IPS-18a (cell line): ENCODE data around the gene LARGE1.
"Not testable (repeated sequence)": the region's sequence is repeated elsewhere in the genome, so short reads cannot be mapped to it uniquely, and the experiment has no call there.

Experiments
- H3K27ac ChIP-seq: one replicate; pipeline ENCODE4 v1.5.1; 2013; ENCODE audit warnings: low read length
- H3K27me3 ChIP-seq: one replicate; pipeline ENCODE4 v1.6.1; 2013; ENCODE audit warnings: mild to moderate bottlenecking, low read length; ENCODE audit not compliant: control insufficient read depth, insufficient read depth
- H3K36me3 ChIP-seq: one replicate; pipeline ENCODE4 v1.6.1; 2013; ENCODE audit warnings: low read depth, low read length; ENCODE audit not compliant: control insufficient read depth
- H3K4me1 ChIP-seq: one replicate; pipeline ENCODE4 v1.6.1; 2013; ENCODE audit warnings: low read depth, low read length; ENCODE audit not compliant: control insufficient read depth
- H3K4me3 ChIP-seq: one replicate; pipeline ENCODE4 v1.5.1; 2013; ENCODE audit warnings: low read length
- H3K9ac ChIP-seq: one replicate; pipeline ENCODE4 v1.6.1; 2013; ENCODE audit warnings: mild to moderate bottlenecking, low read length, moderate library complexity
- H3K9me3 ChIP-seq: one replicate; pipeline ENCODE4 v1.6.1; 2013; ENCODE audit warnings: low read depth, low read length; ENCODE audit not compliant: control insufficient read depth

The LARGE1 gene

GRCh38 chr22:33472462-33473344 is 447.6 kb downstream of the LARGE1 start:
- Histone ChIP-seq H3K4me1 (peaks cover 15% of the 10 kb centered on the region), H3K9ac (no peak overlapping the region), H3K27ac (no peak overlapping the region), H3K27me3 (no peaks in the 10 kb centered on the region), H3K36me3 (no peaks in the 10 kb centered on the region), H3K9me3 (no peaks in the 10 kb centered on the region), H3K4me3 (no peak overlapping the region)

- Histone ChIP-seq H3K4me1 (no peaks in the 10 kb centered on the region), H3K36me3 (no peaks in the 10 kb centered on the region), H3K27me3 (no peaks in the 10 kb centered on the region), H3K9me3 (no peaks in the 10 kb centered on the region), H3K27ac (no peak overlapping the region), H3K4me3 (no peak overlapping the region), H3K9ac (no peak overlapping the region)
Observed at GRCh38 chr22:33470456-33470855, 449.8 kb downstream of the LARGE1 start.

GRCh38 chr22:33467620-33468095 is 452.6 kb downstream of the LARGE1 start:
- H3K4me1 ChIP-seq = no peaks in the 10 kb centered on the region
- no peaks in the 10 kb centered on the region for H3K9me3 ChIP-seq
- no peak overlapping the region for H3K9ac ChIP-seq
- H3K27me3 ChIP-seq = no peaks in the 10 kb centered on the region
- H3K36me3 ChIP-seq = no peaks in the 10 kb centered on the region
- no peak overlapping the region for H3K4me3 ChIP-seq
- no peak overlapping the region for H3K27ac ChIP-seq

- Histone ChIP-seq H3K4me1 (no peaks in the 10 kb centered on the region), H3K36me3 (no peaks in the 10 kb centered on the region), H3K4me3 (no peak overlapping the region), H3K9ac (no peak overlapping the region), H3K27ac (no peak overlapping the region), H3K27me3 (no peaks in the 10 kb centered on the region), H3K9me3 (no peaks in the 10 kb centered on the region)
Observed at GRCh38 chr22:33467080-33467479, 453.2 kb downstream of the LARGE1 start.

- H3K4me3 ChIP-seq = no peak overlapping the region
- H3K27me3 ChIP-seq = no peaks in the 10 kb centered on the region
- no peaks in the 10 kb centered on the region for H3K4me1 ChIP-seq
- no peak overlapping the region for H3K27ac ChIP-seq
- H3K9ac ChIP-seq = no peak overlapping the region
- H3K36me3 ChIP-seq = no peaks in the 10 kb centered on the region
- H3K9me3 ChIP-seq = no peaks in the 10 kb centered on the region
Observed at GRCh38 chr22:33465554-33465953, 454.7 kb downstream of the LARGE1 start.

GRCh38 chr22:33464698-33465097 is 455.6 kb downstream of the LARGE1 start:
- H3K9me3 ChIP-seq = no peaks in the 10 kb centered on the region
- no peaks in the 10 kb centered on the region for H3K4me1 ChIP-seq
- no peak overlapping the region for H3K4me3 ChIP-seq
- no peaks in the 10 kb centered on the region for H3K27me3 ChIP-seq
- no peak overlapping the region for H3K9ac ChIP-seq
- H3K27ac ChIP-seq = no peak overlapping the region
- H3K36me3 ChIP-seq = no peaks in the 10 kb centered on the region

- Histone ChIP-seq H3K27me3 (no peaks in the 10 kb centered on the region), H3K4me1 (no peaks in the 10 kb centered on the region), H3K4me3 (no peak overlapping the region), H3K9me3 (no peaks in the 10 kb centered on the region), H3K36me3 (no peaks in the 10 kb centered on the region), H3K27ac (no peak overlapping the region), H3K9ac (no peak overlapping the region)
Observed at GRCh38 chr22:33461698-33462434, 458.4 kb downstream of the LARGE1 start.

- not testable (repeated sequence) for H3K9me3 ChIP-seq, H3K36me3 ChIP-seq, H3K27me3 ChIP-seq, H3K4me1 ChIP-seq, H3K9ac ChIP-seq, H3K27ac ChIP-seq, H3K4me3 ChIP-seq
Observed at GRCh38 chr22:33461245-33461644, 459.0 kb downstream of the LARGE1 start.

GRCh38 chr22:33459137-33459536 is 461.1 kb downstream of the LARGE1 start:
- Histone ChIP-seq H3K36me3 (no peaks in the 10 kb centered on the region), H3K27me3 (no peaks in the 10 kb centered on the region), H3K9ac (no peak overlapping the region), H3K4me1 (no peaks in the 10 kb centered on the region), H3K27ac (no peak overlapping the region), H3K4me3 (no peak overlapping the region), H3K9me3 (no peaks in the 10 kb centered on the region)

GRCh38 chr22:33456511-33456910 is 463.8 kb downstream of the LARGE1 start:
- no peak overlapping the region for H3K4me3 ChIP-seq
- H3K9ac ChIP-seq = no peak overlapping the region
- H3K4me1 ChIP-seq = no peaks in the 10 kb centered on the region
- no peak overlapping the region for H3K27ac ChIP-seq
- H3K36me3 ChIP-seq = no peaks in the 10 kb centered on the region
- no peaks in the 10 kb centered on the region for H3K9me3 ChIP-seq
- H3K27me3 ChIP-seq = no peaks in the 10 kb centered on the region

- Histone ChIP-seq H3K4me3 (no peak overlapping the region), H3K9me3 (no peaks in the 10 kb centered on the region), H3K36me3 (no peaks in the 10 kb centered on the region), H3K27me3 (no peaks in the 10 kb centered on the region), H3K4me1 (no peaks in the 10 kb centered on the region), H3K9ac (no peak overlapping the region), H3K27ac (no peak overlapping the region)
Observed at GRCh38 chr22:33455036-33455435, 465.2 kb downstream of the LARGE1 start.
